NT2/D1 (cell line): ENCODE results near the gene CDK2.

Source experiments
- YY1 ChIP-seq: IDR thresholded peaks from 2 replicates; pipeline ENCODE4 v1.6.1; 2011; ENCODE audit not compliant: insufficient read length, insufficient read depth
- ZNF274 ChIP-seq: IDR thresholded peaks from 2 replicates; pipeline ENCODE4 v1.6.1; 2011; ENCODE audit warnings: mild to moderate bottlenecking, low read depth, low read length

GRCh38 chr12:55974308-55974730 is 7.7 kb downstream of the CDK2 start:
- TF ChIP-seq ZNF274 (no peak), YY1 (no peak)
